HUES48 (cell line): Measurements from ENCODE around the gene GLIS1.

Experiments used
- H3K27ac ChIP-seq: one replicate; pipeline ENCODE4 v1.7.0; 2013; ENCODE audit warnings: low read depth, low read length, inconsistent platforms
- H3K27me3 ChIP-seq: 2 replicates; pipeline ENCODE4 v1.6.1; 2013; ENCODE audit warnings: mild to moderate bottlenecking, low read length; ENCODE audit not compliant: control insufficient read depth, insufficient read depth
- H3K36me3 ChIP-seq: 2 replicates; pipeline ENCODE4 v1.6.1; 2013; ENCODE audit warnings: low read length; ENCODE audit not compliant: control insufficient read depth, insufficient read depth
- H3K4me1 ChIP-seq: 2 replicates; pipeline ENCODE4 v1.6.1; 2013; ENCODE audit warnings: mild to moderate bottlenecking, low read length; ENCODE audit not compliant: control insufficient read depth, insufficient read depth
- H3K4me3 ChIP-seq: 2 replicates; pipeline ENCODE4 v1.5.1; 2013; ENCODE audit warnings: mild to moderate bottlenecking, low read depth, low read length
- H3K9ac ChIP-seq: 2 replicates; pipeline ENCODE4 v1.6.1; 2013; ENCODE audit warnings: mild to moderate bottlenecking, low read depth, low read length, moderate library complexity
- H3K9me3 ChIP-seq: 2 replicates; pipeline ENCODE4 v1.6.1; 2013; ENCODE audit warnings: low read length; ENCODE audit not compliant: control insufficient read depth, insufficient read depth

Gene GLIS1

GRCh38 chr1:53622531-53622930, 116.4 kb downstream of the GLIS1 start:
- no peaks in the 10 kb centered on the region for H3K4me1 ChIP-seq
- no peaks in the 10 kb centered on the region for H3K36me3 ChIP-seq
- no peaks in the 10 kb centered on the region for H3K27me3 ChIP-seq
- H3K27ac ChIP-seq: no peak overlapping the region
- H3K9ac ChIP-seq: no peak overlapping the region
- no peak overlapping the region for H3K4me3 ChIP-seq
- H3K9me3 ChIP-seq: no peaks in the 10 kb centered on the region

- Histone ChIP-seq H3K4me1 (no peaks in the 10 kb centered on the region), H3K9me3 (no peaks in the 10 kb centered on the region), H3K27ac (no peak overlapping the region), H3K9ac (no peak overlapping the region), H3K36me3 (no peaks in the 10 kb centered on the region), H3K4me3 (no peak overlapping the region), H3K27me3 (no peaks in the 10 kb centered on the region)
Observed at GRCh38 chr1:53621144-53621543, 117.8 kb downstream of the GLIS1 start.

GRCh38 chr1:53620061-53620855, 118.7 kb downstream of the GLIS1 start:
- Histone ChIP-seq H3K27ac (no peak overlapping the region), H3K4me3 (no peak overlapping the region), H3K9ac (no peak overlapping the region), H3K4me1 (no peaks in the 10 kb centered on the region), H3K36me3 (no peaks in the 10 kb centered on the region), H3K27me3 (no peaks in the 10 kb centered on the region), H3K9me3 (no peaks in the 10 kb centered on the region)

GRCh38 chr1:53619367-53620060, 119.5 kb downstream of the GLIS1 start:
- Histone ChIP-seq H3K9me3 (no peaks in the 10 kb centered on the region), H3K27ac (no peak overlapping the region), H3K4me3 (no peak overlapping the region), H3K27me3 (no peaks in the 10 kb centered on the region), H3K4me1 (no peaks in the 10 kb centered on the region), H3K36me3 (no peaks in the 10 kb centered on the region), H3K9ac (no peak overlapping the region)

GRCh38 chr1:53618500-53619366, 120.2 kb downstream of the GLIS1 start:
- Histone ChIP-seq H3K27ac (no peak overlapping the region), H3K4me1 (no peaks in the 10 kb centered on the region), H3K36me3 (no peaks in the 10 kb centered on the region), H3K27me3 (no peaks in the 10 kb centered on the region), H3K9me3 (no peaks in the 10 kb centered on the region), H3K9ac (no peak overlapping the region), H3K4me3 (no peak overlapping the region)

- no peak overlapping the region for H3K27ac ChIP-seq
- no peak overlapping the region for H3K9ac ChIP-seq
- no peaks in the 10 kb centered on the region for H3K9me3 ChIP-seq
- H3K4me1 ChIP-seq: no peaks in the 10 kb centered on the region
- no peaks in the 10 kb centered on the region for H3K36me3 ChIP-seq
- no peak overlapping the region for H3K4me3 ChIP-seq
- H3K27me3 ChIP-seq: no peaks in the 10 kb centered on the region
Observed at GRCh38 chr1:53617851-53618499, 121.0 kb downstream of the GLIS1 start.

- H3K4me3 ChIP-seq: no peak overlapping the region
- H3K27me3 ChIP-seq: no peaks in the 10 kb centered on the region
- no peak overlapping the region for H3K27ac ChIP-seq
Observed at GRCh38 chr1:53617382-53617781, 121.6 kb downstream of the GLIS1 start.

GRCh38 chr1:53616927-53617326, 122.0 kb downstream of the GLIS1 start:
- H3K9ac ChIP-seq: no peak overlapping the region
- no peaks in the 10 kb centered on the region for H3K4me1 ChIP-seq
- H3K36me3 ChIP-seq: no peaks in the 10 kb centered on the region
- H3K4me3 ChIP-seq: no peak overlapping the region
- H3K27ac ChIP-seq: no peak overlapping the region
- H3K9me3 ChIP-seq: no peaks in the 10 kb centered on the region
- H3K27me3 ChIP-seq: no peaks in the 10 kb centered on the region

More at GRCh38 chr1:53617382-53617781, 121.6 kb downstream of the GLIS1 start:
- no peaks in the 10 kb centered on the region for H3K9me3 ChIP-seq
- H3K9ac ChIP-seq: no peak overlapping the region
- no peaks in the 10 kb centered on the region for H3K36me3 ChIP-seq
- no peaks in the 10 kb centered on the region for H3K4me1 ChIP-seq

GRCh38 chr1:53616511-53616910, 122.5 kb downstream of the GLIS1 start:
- Histone ChIP-seq H3K9me3 (no peaks in the 10 kb centered on the region), H3K27ac (no peak overlapping the region), H3K4me3 (no peak overlapping the region)

GRCh38 chr1:53615101-53615500, 123.9 kb downstream of the GLIS1 start:
- Histone ChIP-seq H3K27ac (no peak overlapping the region), H3K27me3 (no peaks in the 10 kb centered on the region), H3K36me3 (no peaks in the 10 kb centered on the region), H3K4me3 (no peak overlapping the region), H3K4me1 (no peaks in the 10 kb centered on the region), H3K9ac (no peak overlapping the region), H3K9me3 (peaks cover 6% of the 10 kb centered on the region)

More at GRCh38 chr1:53616511-53616910, 122.5 kb downstream of the GLIS1 start:
- H3K36me3 ChIP-seq: no peaks in the 10 kb centered on the region
- no peaks in the 10 kb centered on the region for H3K4me1 ChIP-seq
- no peak overlapping the region for H3K9ac ChIP-seq
- H3K27me3 ChIP-seq: no peaks in the 10 kb centered on the region
